HEK293T (cell line): ENCODE data around the gene OPCML.

Source experiments
- ELF4 ChIP-seq: fragments of 450-650 bp; IDR thresholded peaks from 2 replicates; pipeline ENCODE4 v1.6.1; 2017; ENCODE audit warnings: antibody characterized with exemption
- FOXM1 ChIP-seq: fragments of 450-650 bp; IDR thresholded peaks from 2 replicates; pipeline ENCODE4 v1.6.1; 2017; ENCODE audit warnings: mild to moderate bottlenecking, borderline replicate concordance
- TARDBP ChIP-seq: fragments of 450-650 bp; IDR thresholded peaks from 2 replicates; pipeline ENCODE4 v1.6.1; 2016

DNA sequence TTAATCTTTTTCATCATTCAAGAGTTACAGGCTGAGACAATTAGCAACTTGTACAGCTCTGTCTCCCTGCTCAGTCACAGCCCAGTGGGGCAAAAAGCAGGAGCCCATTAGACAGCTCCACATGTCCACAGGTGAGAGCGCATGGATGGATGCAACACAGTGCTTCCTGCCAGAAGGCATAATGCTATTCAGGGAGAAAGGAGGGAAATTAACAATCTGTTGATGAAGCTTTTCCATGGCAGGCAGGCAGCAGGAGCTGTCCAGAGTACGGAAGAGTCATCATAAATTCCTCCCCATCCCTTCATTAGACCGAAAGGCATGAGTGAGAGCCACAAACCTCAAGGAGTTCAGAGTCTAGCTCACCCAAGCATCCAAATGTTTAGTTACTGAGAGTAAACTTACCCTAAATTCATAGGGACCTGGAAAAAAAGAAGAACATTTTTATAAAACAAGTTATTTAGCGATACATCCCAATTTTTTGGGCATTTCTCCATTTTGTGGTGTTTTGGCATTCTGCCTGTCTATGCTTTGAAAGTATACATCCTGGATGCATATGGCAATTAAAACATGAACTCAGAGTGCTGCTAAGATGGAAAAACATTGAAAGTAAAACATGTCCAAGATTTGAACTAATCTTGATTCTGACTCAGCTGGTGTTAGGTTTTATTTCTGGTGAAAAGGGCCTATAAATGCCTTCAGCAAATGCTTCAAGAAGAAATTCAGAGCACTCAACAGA, 428.1 kb downstream of the OPCML start:
- TF ChIP-seq ELF4, result no peak
- TF ChIP-seq TARDBP, result no peak
- no peak for TF ChIP-seq FOXM1
